Measurements from ENCODE around the gene WDR1.
A peak's percentile ranks its signal among the peaks of the same experiment; 100 is the strongest.

WDR1 gene

GRCh38 chr4:10034612-10035104 is 81.9 kb downstream of the WDR1 start:
- DNase-seq: no peak

DNA sequence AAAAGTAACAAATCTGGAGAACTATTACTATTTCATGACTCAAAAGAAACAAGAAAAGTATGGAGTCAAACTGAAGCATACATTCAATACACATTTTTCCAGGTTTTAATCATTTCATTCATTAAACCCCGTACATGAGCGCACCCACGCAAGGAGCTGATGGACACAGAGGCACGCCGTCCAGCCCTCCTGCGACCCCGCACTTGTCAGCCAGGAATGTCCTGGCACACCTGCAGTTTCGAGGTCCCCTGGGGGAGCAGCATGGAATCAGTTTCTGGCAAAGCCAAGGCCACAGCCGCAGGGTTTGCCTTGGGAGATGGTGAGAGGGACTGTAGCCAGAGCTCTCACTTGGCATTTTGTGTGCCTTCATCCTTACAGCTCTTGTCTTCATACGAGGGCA is 82.5 kb downstream of the WDR1 start:
- no peak for DNase-seq

GRCh38 chr4:10033191-10033881 is 83.3 kb downstream of the WDR1 start:
- no peak for DNase-seq

GRCh38 chr4:10032625-10033024 is 84.0 kb downstream of the WDR1 start:
- DNase-seq: peak; percentile 26

DNA sequence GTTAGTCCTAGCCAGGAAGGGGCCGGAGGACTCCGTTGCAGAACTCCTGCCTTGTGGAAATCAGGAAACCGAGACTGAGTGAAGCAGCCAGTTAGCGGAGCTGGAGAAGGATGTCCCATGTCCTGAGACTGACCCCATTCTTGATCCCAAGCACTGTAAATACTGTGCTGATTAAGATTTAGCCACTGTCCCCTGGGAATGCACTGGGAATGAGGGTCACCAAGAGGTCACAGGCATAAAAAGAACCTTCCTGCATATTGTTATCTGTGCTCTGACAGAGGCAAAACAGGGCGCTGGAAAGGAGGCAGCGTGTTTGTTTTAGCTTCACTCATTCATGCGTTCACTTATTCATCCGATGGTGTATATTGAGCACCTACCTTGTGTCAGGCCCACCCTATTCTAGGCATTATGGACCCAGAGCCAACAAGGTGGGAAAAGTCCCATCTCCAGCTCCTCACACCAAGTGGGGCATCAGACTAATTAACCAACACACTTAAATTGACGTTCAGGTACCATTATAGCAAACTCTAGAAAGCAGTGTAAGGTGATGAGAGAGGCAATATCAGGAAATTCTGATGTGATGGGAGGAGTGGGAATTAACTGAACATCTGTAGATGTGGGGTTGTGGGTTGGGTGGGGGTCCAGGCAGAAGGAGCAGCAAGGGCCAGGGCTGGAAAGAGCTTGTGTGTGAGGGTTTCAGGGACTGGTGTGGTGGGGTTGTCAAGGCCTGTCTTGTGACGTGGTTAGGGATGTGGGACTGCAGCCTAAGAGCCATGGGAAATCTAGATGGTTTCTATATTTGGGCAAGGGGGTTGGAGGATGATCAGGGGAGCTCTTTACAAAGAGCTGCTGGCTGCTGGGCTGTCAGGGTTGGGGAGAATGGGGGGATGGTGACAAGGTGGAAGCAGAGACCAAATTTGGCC is 84.7 kb downstream of the WDR1 start:
- DNase-seq: no peak

DNA sequence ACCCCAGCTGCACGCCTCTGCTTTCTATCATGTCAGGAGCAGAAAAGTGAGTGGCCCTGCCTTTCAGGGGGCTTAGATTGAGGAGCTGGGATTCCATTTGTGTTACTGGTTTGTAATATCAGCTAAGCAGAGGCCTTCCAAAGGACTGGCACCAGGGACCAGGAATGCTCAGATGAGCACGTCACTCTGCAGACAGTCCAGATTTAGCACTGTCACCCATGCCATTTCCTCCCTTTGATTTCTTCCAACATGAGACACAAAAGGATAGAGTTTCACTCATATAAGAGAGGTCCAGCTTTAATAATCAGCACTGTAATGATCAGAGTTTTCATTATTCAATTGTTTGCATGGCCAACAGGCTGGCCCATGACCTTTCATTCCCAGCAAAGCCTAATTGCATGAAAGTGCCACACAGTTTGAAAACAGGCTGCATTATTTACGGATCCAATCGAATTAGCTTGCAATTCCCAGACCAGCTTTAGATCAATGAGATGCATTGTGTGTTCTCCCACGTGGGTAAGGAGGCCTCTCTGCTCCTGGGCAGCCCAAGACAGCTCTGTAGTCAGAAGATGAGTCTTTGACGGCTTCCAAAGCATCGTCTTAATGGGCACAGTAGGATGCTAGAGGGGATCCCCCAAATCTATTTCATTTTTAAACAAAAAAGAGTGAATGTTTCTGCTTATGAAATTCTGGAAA is 85.5 kb downstream of the WDR1 start:
- DNase-seq: no peak

GRCh38 chr4:10029403-10029802 is 87.2 kb downstream of the WDR1 start:
- no peak for DNase-seq

DNA sequence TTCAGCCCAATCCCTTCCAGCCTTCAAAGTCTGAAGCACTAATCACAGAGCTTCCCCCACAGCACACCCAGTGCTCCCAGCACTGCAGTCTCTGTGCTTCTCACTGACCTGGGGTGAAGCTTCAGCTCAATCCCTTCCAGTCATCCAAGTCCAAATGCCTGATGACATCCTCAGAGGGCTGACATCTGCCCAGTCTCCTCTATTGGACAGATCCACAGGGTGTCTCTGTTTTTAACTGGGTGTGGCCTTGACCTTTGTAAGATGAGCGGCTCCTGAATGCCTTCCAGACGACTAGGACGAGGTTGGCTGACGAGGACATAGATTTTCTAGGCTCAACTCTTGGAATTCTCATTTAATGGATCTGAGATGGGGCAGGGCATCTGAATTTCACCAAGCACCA is 87.7 kb downstream of the WDR1 start:
- DNase-seq: no peak

DNA sequence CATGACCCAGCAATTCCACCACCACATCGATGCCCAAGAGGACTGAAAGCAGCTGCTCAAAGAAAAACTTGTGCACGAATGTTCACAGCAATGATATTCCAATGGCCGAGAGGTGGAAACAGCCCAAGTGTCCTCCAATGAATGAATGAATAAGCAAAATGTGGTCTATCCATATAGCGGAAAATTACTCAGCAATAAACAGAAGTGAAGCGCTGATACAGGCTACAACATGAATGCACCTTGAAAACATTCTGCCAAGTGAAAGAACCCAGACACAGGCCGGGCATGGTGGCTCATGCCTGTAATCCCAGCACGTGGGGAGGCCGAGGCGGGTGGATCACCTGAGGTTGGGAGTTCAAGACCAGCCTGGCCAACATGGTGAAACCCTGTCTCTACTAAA is 90.1 kb downstream of the WDR1 start:
- DNase-seq: no peak

DNA sequence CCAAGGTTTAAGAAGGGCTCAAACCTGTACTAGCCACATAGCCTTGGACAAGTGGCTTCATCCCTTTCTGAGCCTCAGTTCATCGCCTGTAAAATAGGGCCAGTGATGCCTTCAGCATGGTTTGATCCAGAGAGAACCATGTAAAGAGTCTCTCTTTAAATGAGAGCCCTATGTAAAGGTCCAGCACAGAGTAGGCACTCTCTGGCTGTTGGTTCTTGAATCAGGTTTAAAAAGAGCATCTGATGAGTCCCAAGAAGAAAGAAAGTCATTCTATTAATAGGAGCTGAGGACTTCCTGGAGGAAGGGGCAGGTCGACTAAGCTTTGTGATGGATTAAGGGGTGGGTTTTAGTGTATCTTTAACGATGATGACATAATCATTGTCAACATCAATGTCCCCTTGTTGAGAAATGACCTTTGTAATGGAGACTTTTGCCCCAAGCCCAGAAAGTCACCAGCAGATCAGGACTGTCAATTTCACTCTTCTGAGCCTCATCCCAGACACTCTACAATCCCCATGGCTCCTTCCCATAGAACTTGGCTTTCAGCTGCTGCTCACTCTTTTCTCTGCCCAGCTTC is 91.3 kb downstream of the WDR1 start:
- no peak for DNase-seq

All from CD4-positive, alpha-beta T cell treated with Interleukin-15 for 1 hour (primary cell).